HepG2 (cell line): ENCODE results near the gene ZC3H4. TPM values are rescaled to one million over a fixed set of nuclear protein-coding genes. Genes with fewer than 3 reads are reported as not detected.

ENCODE experiments used
- FOXO1 ChIP-seq: sonication (generic); formaldehyde crosslinking; IDR thresholded peaks from 2 replicates; pipeline ENCODE4 v1.4.0; 2020; ENCODE audit warnings: missing genetic modification reagents
- GZF1 ChIP-seq: sonication (generic); formaldehyde crosslinking; IDR thresholded peaks from 2 replicates; pipeline ENCODE4 v1.5.1; 2020; ENCODE audit warnings: mild to moderate bottlenecking, missing genetic modification reagents
- HOXA3 ChIP-seq: sonication (generic); formaldehyde crosslinking; IDR thresholded peaks from 2 replicates; pipeline ENCODE4 v1.5.0; 2020; ENCODE audit warnings: missing genetic modification reagents
- ISX ChIP-seq: sonication (generic); formaldehyde crosslinking; conservative IDR thresholded peaks from 2 replicates; pipeline ENCODE4 v1.5.0; 2020; ENCODE audit warnings: missing genetic modification reagents
- MEIS1 ChIP-seq: sonication (generic); formaldehyde crosslinking; IDR thresholded peaks from 2 replicates; pipeline ENCODE4 v1.9.0; 2021; ENCODE audit warnings: mild to moderate bottlenecking, missing genetic modification reagents, moderate library complexity, borderline replicate concordance
- MXD1 ChIP-seq: sonication (generic); formaldehyde crosslinking; IDR thresholded peaks from 2 replicates; pipeline ENCODE4 v1.4.0; 2020; ENCODE audit warnings: mild to moderate bottlenecking, missing genetic modification reagents
- RBM22 ChIP-seq: fragments of 200-400 bp; formaldehyde crosslinking; optimal IDR thresholded peaks from 2 replicates; pipeline ENCODE3; 2017; ENCODE audit warnings: mild to moderate bottlenecking, low read length, moderate library complexity
- SP140L ChIP-seq: sonication (generic); formaldehyde crosslinking; IDR thresholded peaks from 2 replicates; pipeline ENCODE4 v1.4.0; 2020; ENCODE audit warnings: missing genetic modification reagents, borderline replicate concordance
- TMF1 ChIP-seq: sonication (generic); formaldehyde crosslinking; IDR thresholded peaks from 2 replicates; pipeline ENCODE4 v1.8.1; 2022; ENCODE audit warnings: low read depth, missing genetic modification reagents
- ZFAT ChIP-seq: sonication (generic); formaldehyde crosslinking; conservative IDR thresholded peaks from 2 replicates; pipeline ENCODE4 v1.8.1; 2023; ENCODE audit warnings: missing genetic modification reagents, inconsistent platforms
- ZFP36L1 ChIP-seq: sonication (generic); formaldehyde crosslinking; IDR thresholded peaks from 2 replicates; pipeline ENCODE4 v1.8.0; 2022; ENCODE audit warnings: mild to moderate bottlenecking, missing genetic modification reagents, moderate library complexity
- ZNF10 ChIP-seq: sonication (generic); formaldehyde crosslinking; IDR thresholded peaks from 2 replicates; pipeline ENCODE4 v1.4.0; 2020; ENCODE audit warnings: mild to moderate bottlenecking, low read depth, missing genetic modification reagents, borderline replicate concordance
- ZNF280B ChIP-seq: sonication (generic); formaldehyde crosslinking; IDR thresholded peaks from 2 replicates; pipeline ENCODE4 v1.5.0; 2020; ENCODE audit warnings: missing genetic modification reagents, mild to moderate bottlenecking, borderline replicate concordance
- ZNF550 ChIP-seq: sonication (generic); formaldehyde crosslinking; IDR thresholded peaks from 2 replicates; pipeline ENCODE4 v1.4.0; 2020; ENCODE audit warnings: mild to moderate bottlenecking, missing genetic modification reagents, borderline replicate concordance
- ZNF747 ChIP-seq: sonication (generic); formaldehyde crosslinking; IDR thresholded peaks from 2 replicates; pipeline ENCODE4 v1.8.1; 2023; ENCODE audit warnings: missing genetic modification reagents, mild to moderate bottlenecking, borderline replicate concordance
- ZNF839 ChIP-seq: sonication (generic); formaldehyde crosslinking; IDR thresholded peaks from 2 replicates; pipeline ENCODE4 v1.4.0; 2020; ENCODE audit warnings: missing genetic modification reagents, mild to moderate bottlenecking, borderline replicate concordance
- ZNF841 ChIP-seq: sonication (generic); formaldehyde crosslinking; IDR thresholded peaks from 2 replicates; pipeline ENCODE4 v1.8.1; 2023; ENCODE audit warnings: missing genetic modification reagents, borderline replicate concordance
- ZNF891 ChIP-seq: sonication (generic); formaldehyde crosslinking; IDR thresholded peaks from 2 replicates; pipeline ENCODE4 v1.5.0; 2020; ENCODE audit warnings: mild to moderate bottlenecking, missing genetic modification reagents
- polyA plus RNA-seq, 8 experiments: library from polyadenylated mRNA; depleted of rRNA in 3 of 8; stranded (reverse) in 7 of 8; unstranded in 1 of 8; fragments of >200 nt; fragmentation: Illumina TruSeq in 4 of 8; extraction: Trizol in 4 of 8; gene quantifications; 2 replicates each; pipeline versions ENCODE4 v1.2.1 to v1.2.3, GENCODE V29; 2011 to 2016; ENCODE audit warnings: low read depth in 4 of 8, missing spikeins in 1 of 8, mixed read lengths in 1 of 8; ENCODE audit not compliant: insufficient read depth in 1 of 8
- total RNA-seq, 5 experiments: library from RNA; depleted of rRNA; stranded (reverse); fragments of >200 nt; fragmentation: Illumina TruSeq; extraction: Trizol; gene quantifications; 2 replicates each; pipeline ENCODE4 v1.2.3, GENCODE V29; 2016; ENCODE audit warnings: low read depth in 1 of 5
- TF ChIP-seq, protein P1 (sequence below): sonication (generic); formaldehyde crosslinking; IDR thresholded peaks from 2 replicates; pipeline ENCODE4 v1.8.1; 2023; ENCODE audit warnings: missing genetic modification reagents, inconsistent platforms, borderline replicate concordance
- TF ChIP-seq, protein P2 (sequence below): IDR thresholded peaks from 2 replicates; pipeline ENCODE4 v1.6.1; 2016; ENCODE audit warnings: mild to moderate bottlenecking, missing biosample characterization, missing genetic modification reagents
- TF ChIP-seq, protein P3 (sequence below): sonication (generic); formaldehyde crosslinking; IDR thresholded peaks from 2 replicates; pipeline ENCODE4 v1.8.0; 2022; ENCODE audit warnings: mild to moderate bottlenecking, missing genetic modification reagents; ENCODE audit not compliant: insufficient replicate concordance
- TF ChIP-seq, protein P4 (sequence below): sonication (generic); formaldehyde crosslinking; IDR thresholded peaks from 2 replicates; pipeline ENCODE4 v1.8.1; 2023; ENCODE audit warnings: mild to moderate bottlenecking, missing genetic modification reagents

ZC3H4 gene
- total and polyA plus RNA-seq, 2 of the 13 experiments (the other 11 are each of a cell fraction or from before 2014, with no cell fraction given): 1.8 to 10.7 TPM

GRCh38 chr19:47047763-47048405 lies 65.7 kb downstream of the ZC3H4 start (continued):
- TF ChIP-seq, protein P1, sequence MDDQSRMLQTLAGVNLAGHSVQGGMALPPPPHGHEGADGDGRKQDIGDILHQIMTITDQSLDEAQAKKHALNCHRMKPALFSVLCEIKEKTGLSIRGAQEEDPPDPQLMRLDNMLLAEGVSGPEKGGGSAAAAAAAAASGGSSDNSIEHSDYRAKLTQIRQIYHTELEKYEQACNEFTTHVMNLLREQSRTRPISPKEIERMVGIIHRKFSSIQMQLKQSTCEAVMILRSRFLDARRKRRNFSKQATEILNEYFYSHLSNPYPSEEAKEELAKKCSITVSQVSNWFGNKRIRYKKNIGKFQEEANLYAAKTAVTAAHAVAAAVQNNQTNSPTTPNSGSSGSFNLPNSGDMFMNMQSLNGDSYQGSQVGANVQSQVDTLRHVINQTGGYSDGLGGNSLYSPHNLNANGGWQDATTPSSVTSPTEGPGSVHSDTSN: no peak
- TF ChIP-seq, protein P2, sequence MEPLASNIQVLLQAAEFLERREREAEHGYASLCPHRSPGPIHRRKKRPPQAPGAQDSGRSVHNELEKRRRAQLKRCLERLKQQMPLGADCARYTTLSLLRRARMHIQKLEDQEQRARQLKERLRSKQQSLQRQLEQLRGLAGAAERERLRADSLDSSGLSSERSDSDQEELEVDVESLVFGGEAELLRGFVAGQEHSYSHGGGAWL: no peak
- no peak for TF ChIP-seq ZFP36L1
- TF ChIP-seq ISX (CRISPR knock-in tag): no peak
- TF ChIP-seq ZFAT (CRISPR knock-in tag): no peak
- TF ChIP-seq TMF1 (CRISPR knock-in tag): 0 out of 2 replicates have a peak, but pooled peaks have one; percentile 58
- no peak for TF ChIP-seq SP140L
- TF ChIP-seq ZNF891 (CRISPR knock-in tag): 0 out of 2 replicates have a peak, but pooled peaks have one; percentile 7
- TF ChIP-seq FOXO1: no peak
- TF ChIP-seq, protein P3, sequence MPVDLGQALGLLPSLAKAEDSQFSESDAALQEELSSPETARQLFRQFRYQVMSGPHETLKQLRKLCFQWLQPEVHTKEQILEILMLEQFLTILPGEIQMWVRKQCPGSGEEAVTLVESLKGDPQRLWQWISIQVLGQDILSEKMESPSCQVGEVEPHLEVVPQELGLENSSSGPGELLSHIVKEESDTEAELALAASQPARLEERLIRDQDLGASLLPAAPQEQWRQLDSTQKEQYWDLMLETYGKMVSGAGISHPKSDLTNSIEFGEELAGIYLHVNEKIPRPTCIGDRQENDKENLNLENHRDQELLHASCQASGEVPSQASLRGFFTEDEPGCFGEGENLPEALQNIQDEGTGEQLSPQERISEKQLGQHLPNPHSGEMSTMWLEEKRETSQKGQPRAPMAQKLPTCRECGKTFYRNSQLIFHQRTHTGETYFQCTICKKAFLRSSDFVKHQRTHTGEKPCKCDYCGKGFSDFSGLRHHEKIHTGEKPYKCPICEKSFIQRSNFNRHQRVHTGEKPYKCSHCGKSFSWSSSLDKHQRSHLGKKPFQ (CRISPR knock-in tag): peak; percentile 43
- TF ChIP-seq MXD1 (CRISPR knock-in tag): no peak
- TF ChIP-seq HOXA3 (CRISPR knock-in tag): peak; percentile 43
- TF ChIP-seq GZF1: no peak
- no peak for TF ChIP-seq ZNF747 (CRISPR knock-in tag)
- TF ChIP-seq ZNF841 (CRISPR knock-in tag): no peak
- TF ChIP-seq MEIS1 (CRISPR knock-in tag): no peak
- no peak for TF ChIP-seq ZNF839 (CRISPR knock-in tag)
- no peak for TF ChIP-seq RBM22
- TF ChIP-seq ZNF10 (CRISPR knock-in tag): no peak
- TF ChIP-seq ZNF280B (CRISPR knock-in tag): 0 out of 2 replicates have a peak, but pooled peaks have one; percentile 17
- TF ChIP-seq, protein P4, sequence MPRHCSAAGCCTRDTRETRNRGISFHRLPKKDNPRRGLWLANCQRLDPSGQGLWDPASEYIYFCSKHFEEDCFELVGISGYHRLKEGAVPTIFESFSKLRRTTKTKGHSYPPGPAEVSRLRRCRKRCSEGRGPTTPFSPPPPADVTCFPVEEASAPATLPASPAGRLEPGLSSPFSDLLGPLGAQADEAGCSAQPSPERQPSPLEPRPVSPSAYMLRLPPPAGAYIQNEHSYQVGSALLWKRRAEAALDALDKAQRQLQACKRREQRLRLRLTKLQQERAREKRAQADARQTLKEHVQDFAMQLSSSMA (CRISPR knock-in tag): no peak
- TF ChIP-seq ZNF550 (CRISPR knock-in tag): no peak
